Gastroesophageal sphincter (tissue), 4 donors: ENCODE results near the gene PAFAH1B1. TPM values are rescaled to one million over a fixed set of nuclear protein-coding genes. Genes with fewer than 3 reads are reported as not detected.

Experiments used
- ATAC-seq: fragments of 150-250 bp; one replicate; pipeline ENCODE4 v1.9.1; 2016; ENCODE audit warnings: mild to moderate bottlenecking, moderate library complexity
- H3K27ac ChIP-seq, 4 donors: fragments of 200-600 bp; sonication (generic) in 3 of 4; 1 replicate in 3 of 4; 2 replicates in 1 of 4; pipeline ENCODE4 v1.5.1; 2016 to 2019
- H3K27me3 ChIP-seq: fragments of 200-600 bp; sonication (generic); one replicate; pipeline ENCODE4 v1.5.1; 2019
- H3K36me3 ChIP-seq, 2 donors: fragments of 200-600 bp; sonication (generic); one replicate each; pipeline ENCODE4 v1.5.1; 2019; ENCODE audit warnings: control low read depth in 1 of 2
- H3K4me1 ChIP-seq, 3 donors: fragments of 200-600 bp; sonication (generic); 1 replicate in 2 of 3; 2 replicates in 1 of 3; pipeline ENCODE4 v1.5.1; 2016 to 2019; ENCODE audit warnings: control low read depth in 2 of 3
- H3K4me3 ChIP-seq, 2 donors: fragments of 200-600 bp; sonication (generic); one replicate each; pipeline ENCODE4 v1.5.1; 2019; ENCODE audit warnings: mild to moderate bottlenecking in 1 of 2, moderate library complexity in 1 of 2
- H3K9me3 ChIP-seq, 3 donors: fragments of 200-600 bp; sonication (generic); one replicate each; pipeline ENCODE4 v1.5.1; 2017 to 2019; ENCODE audit warnings: control low read depth in 2 of 3
- EP300 ChIP-seq: sonication (generic); formaldehyde crosslinking; IDR thresholded peaks from one replicate; pipeline ENCODE4 v1.6.1; 2017; ENCODE audit warnings: antibody characterized with exemption, mild to moderate bottlenecking
- POLR2A ChIP-seq, 2 donors: fragments of 450-650 bp; IDR thresholded peaks; one replicate each; pipeline ENCODE4 v1.6.1; 2017; ENCODE audit warnings: antibody characterized with exemption in 2 of 2, mild to moderate bottlenecking in 2 of 2, moderate library complexity in 1 of 2
- POLR2AphosphoS5 ChIP-seq: sonication (generic); formaldehyde crosslinking; IDR thresholded peaks from one replicate; pipeline ENCODE4 v1.6.1; 2017; ENCODE audit warnings: antibody characterized with exemption
- WGBS, 2 donors: methylation state at CpG; one replicate each; pipeline ENCODE4 v1.1.5; 2018; ENCODE audit warnings: low coverage in 1 of 2; 5-methylcytosine and 5-hydroxymethylcytosine counted together
- total RNA-seq, 4 donors: library from RNA; depleted of rRNA; stranded (reverse); fragments of >200 nt; gene quantifications; one replicate each; pipeline ENCODE4 v1.1.0, GENCODE V29; 2016
- TF ChIP-seq, protein P1 (sequence below), 4 experiments: fragments of 200-600 bp in 2 of 4; fragments of 450-650 bp in 2 of 4; sonication (generic) in 1 of 4; IDR thresholded peaks; one replicate each; pipeline ENCODE4 v1.5.1; 2017 to 2019; ENCODE audit warnings: antibody characterized with exemption in 4 of 4, mild to moderate bottlenecking in 2 of 4, moderate library complexity in 2 of 4

The PAFAH1B1 gene
- total RNA-seq, 4 donors from 2014 or later: 91.4 to 135 (median 115) TPM

DNA sequence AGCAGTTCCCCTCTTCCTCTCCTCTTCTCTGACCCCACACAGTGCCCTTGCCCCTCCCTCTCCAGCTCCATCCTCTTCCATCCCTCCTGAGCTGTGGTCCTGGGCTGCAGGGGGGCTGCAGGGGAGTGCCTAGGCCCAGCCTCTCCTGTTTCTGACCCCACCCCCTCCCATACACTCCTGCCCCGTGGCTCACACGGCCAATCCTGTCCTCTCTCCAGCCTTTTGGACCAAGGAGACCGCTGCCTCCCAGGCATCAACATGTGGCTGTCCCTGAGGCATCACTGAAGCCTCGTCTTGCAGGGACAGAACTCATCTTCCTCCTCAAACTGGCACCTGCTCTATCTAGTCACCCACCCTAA, 111.4 kb downstream of the PAFAH1B1 start:
- Histone ChIP-seq H3K4me1 (peaks cover 0 to 65% (median 28%) of the 10 kb centered on the region in 3 donors), H3K4me3 (no peak overlapping the region), H3K27me3 (no peaks in the 10 kb centered on the region), H3K9me3 (no peaks in the 10 kb centered on the region), H3K27ac (peak overlapping the region in 1 of 4 donors; percentile 89), H3K36me3 (peaks cover 0 to 46% of the 10 kb centered on the region in 2 donors)
- TF ChIP-seq EP300 (no peak), POLR2A (IDR thresholded peaks at IDR 0.05) (no peak), POLR2AphosphoS5 (no peak)
- TF ChIP-seq, protein P1, sequence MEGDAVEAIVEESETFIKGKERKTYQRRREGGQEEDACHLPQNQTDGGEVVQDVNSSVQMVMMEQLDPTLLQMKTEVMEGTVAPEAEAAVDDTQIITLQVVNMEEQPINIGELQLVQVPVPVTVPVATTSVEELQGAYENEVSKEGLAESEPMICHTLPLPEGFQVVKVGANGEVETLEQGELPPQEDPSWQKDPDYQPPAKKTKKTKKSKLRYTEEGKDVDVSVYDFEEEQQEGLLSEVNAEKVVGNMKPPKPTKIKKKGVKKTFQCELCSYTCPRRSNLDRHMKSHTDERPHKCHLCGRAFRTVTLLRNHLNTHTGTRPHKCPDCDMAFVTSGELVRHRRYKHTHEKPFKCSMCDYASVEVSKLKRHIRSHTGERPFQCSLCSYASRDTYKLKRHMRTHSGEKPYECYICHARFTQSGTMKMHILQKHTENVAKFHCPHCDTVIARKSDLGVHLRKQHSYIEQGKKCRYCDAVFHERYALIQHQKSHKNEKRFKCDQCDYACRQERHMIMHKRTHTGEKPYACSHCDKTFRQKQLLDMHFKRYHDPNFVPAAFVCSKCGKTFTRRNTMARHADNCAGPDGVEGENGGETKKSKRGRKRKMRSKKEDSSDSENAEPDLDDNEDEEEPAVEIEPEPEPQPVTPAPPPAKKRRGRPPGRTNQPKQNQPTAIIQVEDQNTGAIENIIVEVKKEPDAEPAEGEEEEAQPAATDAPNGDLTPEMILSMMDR (IDR thresholded peaks at IDR 0.05): no peak
- no peak for ATAC-seq
- WGBS, 2 donors: 30 to 63% methylated on average over 1 to 2 of the region's 4 CpGs

DNA sequence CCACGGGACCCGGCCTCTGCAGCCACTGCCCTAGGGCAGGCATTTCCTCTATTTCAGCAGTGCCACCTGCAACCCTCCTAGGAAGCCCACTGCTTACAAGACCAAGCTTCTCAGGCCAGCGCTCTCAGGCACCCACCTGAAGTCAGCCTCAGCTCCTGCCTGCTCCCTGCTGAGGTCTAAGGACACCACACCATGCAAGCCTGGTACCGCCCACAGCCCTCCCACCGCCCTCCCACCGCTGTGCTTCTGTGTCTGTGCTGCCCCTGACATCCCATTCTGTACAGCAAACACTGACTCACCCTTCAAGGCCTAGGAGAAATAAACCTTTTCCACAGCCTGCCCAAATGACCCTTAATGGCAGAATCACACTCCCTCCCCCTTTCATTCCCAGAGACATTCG, 111.8 kb downstream of the PAFAH1B1 start:
- TF ChIP-seq POLR2A (IDR thresholded peaks at IDR 0.05) (no peak), EP300 (no peak), POLR2AphosphoS5 (no peak)
- TF ChIP-seq, protein P1 (IDR thresholded peaks at IDR 0.05): no peak
- no peaks in the 10 kb centered on the region for H3K27me3 ChIP-seq
- ATAC-seq: no peak
- H3K4me3 ChIP-seq: no peak overlapping the region
- WGBS, 2 donors: 63 to 82% methylated on average over 3 to 6 of the region's 7 CpGs
- peak overlapping the region in 3 of 4 donors; percentile 10 to 89 (median 31) for H3K27ac ChIP-seq
- H3K36me3 ChIP-seq: peaks cover 0 to 42% of the 10 kb centered on the region in 2 donors
- H3K4me1 ChIP-seq: peaks cover 0 to 69% (median 32%) of the 10 kb centered on the region in 3 donors
- no peaks in the 10 kb centered on the region for H3K9me3 ChIP-seq

DNA sequence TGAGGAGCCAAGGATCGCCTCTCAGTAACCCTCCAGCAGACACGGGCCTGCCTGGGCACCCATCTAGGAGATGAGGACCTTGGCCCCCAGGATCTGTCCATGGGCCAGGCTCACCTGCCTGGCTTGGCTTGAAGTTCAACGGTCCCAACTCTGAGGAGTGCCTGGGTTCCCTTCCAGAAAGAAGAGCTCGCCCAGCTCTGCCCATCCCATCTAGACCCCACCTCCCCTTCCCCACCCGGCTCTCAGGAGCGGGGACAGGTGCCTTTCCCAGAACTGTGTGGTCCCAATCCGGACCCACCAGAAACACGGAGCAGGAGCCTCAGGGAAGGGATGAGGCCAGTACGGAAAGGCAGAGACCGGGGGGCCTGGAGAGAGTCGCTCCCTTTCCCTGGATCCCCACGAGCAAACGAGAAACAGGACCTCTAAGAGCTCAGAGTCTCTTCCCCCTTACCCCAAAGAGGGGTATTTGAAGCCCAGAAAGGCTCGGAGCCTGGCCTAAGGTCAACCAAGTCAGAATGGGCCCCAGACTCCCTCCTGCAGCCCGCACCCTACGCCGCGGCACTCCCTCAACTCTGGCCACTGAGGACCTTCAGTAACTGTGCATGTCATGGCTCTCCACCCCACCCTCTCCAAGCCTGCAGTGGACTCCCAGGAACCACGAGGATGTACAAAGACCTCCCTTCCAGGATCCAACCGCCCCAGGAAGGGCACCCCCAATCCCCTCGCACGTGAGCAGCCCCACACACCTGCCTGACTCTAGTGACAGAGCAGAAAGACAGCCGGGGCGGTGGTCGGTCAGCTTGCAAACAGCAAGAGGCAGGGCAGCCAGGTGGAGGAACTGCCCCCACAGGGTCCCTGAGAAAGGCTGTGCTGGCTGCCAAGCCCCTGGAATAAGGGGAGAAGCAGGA, 112.7 kb downstream of the PAFAH1B1 start:
- no peak for ATAC-seq
- H3K27me3 ChIP-seq: no peaks in the 10 kb centered on the region
- H3K9me3 ChIP-seq: no peaks in the 10 kb centered on the region
- 80 to 100% methylated on average over 1 of the region's 25 CpGs for WGBS, 2 donors
- H3K36me3 ChIP-seq: peaks cover 0 to 33% of the 10 kb centered on the region in 2 donors
- peaks cover 0 to 77% (median 35%) of the 10 kb centered on the region in 3 donors for H3K4me1 ChIP-seq
- H3K4me3 ChIP-seq: no peak overlapping the region
- peak overlapping the region in 3 of 4 donors; percentile 31 to 89 (median 34) for H3K27ac ChIP-seq
- no peak for TF ChIP-seq EP300
- TF ChIP-seq, protein P1 (IDR thresholded peaks at IDR 0.05): no peak

DNA sequence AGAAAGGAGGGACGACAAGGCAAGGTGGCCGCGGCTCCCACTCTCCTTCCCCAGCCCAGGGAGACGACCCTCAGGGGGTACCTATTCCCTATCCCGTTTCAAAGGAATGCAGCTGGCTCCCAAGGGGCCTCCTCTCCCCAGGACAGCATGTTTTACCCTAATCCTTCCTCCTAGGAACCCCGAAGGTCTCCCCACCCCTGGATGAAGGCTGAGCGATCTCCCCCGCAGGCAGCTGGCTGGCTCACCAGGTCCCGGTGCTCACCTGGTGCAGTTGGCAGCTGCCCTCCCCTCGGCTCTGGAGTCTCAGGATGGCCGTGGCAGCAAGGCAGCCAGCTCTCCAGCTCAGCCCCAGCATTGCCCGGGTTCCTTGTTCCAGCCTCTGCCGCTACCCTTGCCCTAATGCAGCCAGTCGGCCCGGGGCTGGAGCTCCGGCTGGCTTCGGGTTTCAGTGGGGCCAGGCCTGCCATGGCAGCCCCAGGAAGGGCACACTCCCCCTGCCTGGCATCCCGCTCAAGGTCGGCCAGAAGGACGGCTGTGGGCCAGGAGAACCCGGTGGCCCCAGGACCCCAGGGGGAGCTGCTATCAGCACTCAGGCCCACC, 113.6 kb downstream of the PAFAH1B1 start:
- no peak for ATAC-seq
- WGBS, 2 donors: 65 to 90% methylated on average over 4 to 9 of the region's 21 CpGs
- peaks cover 0 to 24% of the 10 kb centered on the region in 2 donors for H3K36me3 ChIP-seq
- H3K9me3 ChIP-seq: no peaks in the 10 kb centered on the region
- no peak overlapping the region for H3K4me3 ChIP-seq
- H3K4me1 ChIP-seq: peaks cover 0 to 72% (median 35%) of the 10 kb centered on the region in 3 donors
- no peaks in the 10 kb centered on the region for H3K27me3 ChIP-seq
- TF ChIP-seq EP300 (no peak), POLR2AphosphoS5 (no peak), POLR2A (IDR thresholded peaks at IDR 0.05) (no peak)
- TF ChIP-seq, protein P1 (IDR thresholded peaks at IDR 0.05): no peak
- H3K27ac ChIP-seq: peak overlapping the region in 3 of 4 donors; percentile 34 to 89 (median 80)
